Kidney epithelial cell (primary cell): ENCODE results near the gene LINC00237. TPM values are rescaled to one million over a fixed set of nuclear protein-coding genes. Genes with fewer than 3 reads are reported as not detected.

ENCODE experiments used
- DNase-seq: peaks from one replicate; pipeline ENCODE4 v3.0.0-alpha.2; 2010; ENCODE audit warnings: low read depth
- H3K27me3 ChIP-seq: 2 replicates; pipeline ENCODE4 v1.6.0; 2011; ENCODE audit warnings: low read length; ENCODE audit not compliant: control insufficient read depth, insufficient read depth
- H3K36me3 ChIP-seq: 2 replicates; pipeline ENCODE4 v1.5.1; 2011; ENCODE audit warnings: low read length; ENCODE audit not compliant: control insufficient read depth, insufficient read depth
- H3K4me3 ChIP-seq: 2 replicates; pipeline ENCODE4 v1.5.1; 2011; ENCODE audit warnings: low read depth, mild to moderate bottlenecking, control low read depth, low read length
- CTCF ChIP-seq: IDR thresholded peaks from 2 replicates; pipeline ENCODE4 v1.5.1; 2011; ENCODE audit warnings: mild to moderate bottlenecking, moderate library complexity, low read length, control low read depth, inconsistent platforms; ENCODE audit not compliant: insufficient read depth, poor library complexity, severe bottlenecking
- total RNA-seq: library from RNA; depleted of rRNA; stranded (reverse); fragments of >200 nt; gene quantifications from 2 replicates; pipeline ENCODE4 v1.2.3, GENCODE V29; 2015

LINC00237 gene
- total RNA-seq, 1 donor from 2014 or later: not detected

- Histone ChIP-seq H3K4me3 (no peak overlapping the region), H3K36me3 (no peaks in the 10 kb centered on the region), H3K27me3 (peaks cover 86% of the 10 kb centered on the region)
- TF ChIP-seq CTCF: no peak
- no peak for DNase-seq
These were observed 2.3 kb downstream of the LINC00237 start for GRCh38 chr20:21103582-21104465.

GRCh38 chr20:21102603-21103311 lies 3.4 kb downstream of the LINC00237 start:
- TF ChIP-seq CTCF: no peak
- Histone ChIP-seq H3K27me3 (peaks cover 85% of the 10 kb centered on the region), H3K4me3 (no peak overlapping the region), H3K36me3 (no peaks in the 10 kb centered on the region)
- no peak for DNase-seq

- Histone ChIP-seq H3K4me3 (no peak overlapping the region), H3K27me3 (peaks cover 81% of the 10 kb centered on the region), H3K36me3 (no peaks in the 10 kb centered on the region)
- TF ChIP-seq CTCF: no peak
- no peak for DNase-seq
These were observed 4.1 kb downstream of the LINC00237 start for GRCh38 chr20:21101932-21102575.

GRCh38 chr20:21101453-21101931 lies 4.7 kb downstream of the LINC00237 start:
- Histone ChIP-seq H3K4me3 (no peak overlapping the region), H3K36me3 (no peaks in the 10 kb centered on the region), H3K27me3 (peaks cover 82% of the 10 kb centered on the region)
- no peak for DNase-seq
- no peak for TF ChIP-seq CTCF

- no peak for TF ChIP-seq CTCF
- Histone ChIP-seq H3K27me3 (peaks cover 79% of the 10 kb centered on the region), H3K4me3 (no peak overlapping the region), H3K36me3 (no peaks in the 10 kb centered on the region)
- no peak for DNase-seq
These were observed 5.3 kb downstream of the LINC00237 start for GRCh38 chr20:21100578-21101452.
